Gastroesophageal sphincter (tissue), 3 donors: ENCODE results near the gene MYO3B.

Experiments used
- POLR2A ChIP-seq, 2 donors: fragments of 450-650 bp; IDR thresholded peaks; one replicate each; pipeline ENCODE4 v1.6.1; 2017; ENCODE audit warnings: antibody characterized with exemption in 2 of 2, mild to moderate bottlenecking in 2 of 2, moderate library complexity in 1 of 2
- TF ChIP-seq, protein P1 (sequence below), 4 experiments: fragments of 200-600 bp in 2 of 4; fragments of 450-650 bp in 2 of 4; sonication (generic) in 1 of 4; IDR thresholded peaks; one replicate each; pipeline ENCODE4 v1.5.1; 2017 to 2019; ENCODE audit warnings: antibody characterized with exemption in 4 of 4, mild to moderate bottlenecking in 2 of 4, moderate library complexity in 2 of 4

DNA sequence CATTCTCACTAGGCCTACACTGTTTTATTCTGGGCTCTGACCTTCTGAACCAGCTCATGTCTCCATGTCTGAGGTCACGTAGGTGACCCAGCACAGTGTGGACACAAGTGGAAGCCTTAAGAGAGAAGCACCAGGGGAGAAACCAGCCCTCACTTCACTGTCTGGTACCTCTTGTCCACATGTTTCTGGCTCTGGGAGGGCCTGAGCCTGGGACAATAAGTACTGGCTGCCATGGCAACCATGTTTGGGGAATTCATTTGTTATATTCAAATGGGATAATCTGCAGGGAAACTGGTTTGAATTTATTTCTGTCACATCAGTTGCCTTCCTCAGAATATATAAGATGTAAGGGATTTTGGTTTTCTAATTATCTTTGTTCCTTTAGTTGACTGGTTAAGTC, 23.3 kb downstream of the MYO3B start:
- TF ChIP-seq, protein P1, sequence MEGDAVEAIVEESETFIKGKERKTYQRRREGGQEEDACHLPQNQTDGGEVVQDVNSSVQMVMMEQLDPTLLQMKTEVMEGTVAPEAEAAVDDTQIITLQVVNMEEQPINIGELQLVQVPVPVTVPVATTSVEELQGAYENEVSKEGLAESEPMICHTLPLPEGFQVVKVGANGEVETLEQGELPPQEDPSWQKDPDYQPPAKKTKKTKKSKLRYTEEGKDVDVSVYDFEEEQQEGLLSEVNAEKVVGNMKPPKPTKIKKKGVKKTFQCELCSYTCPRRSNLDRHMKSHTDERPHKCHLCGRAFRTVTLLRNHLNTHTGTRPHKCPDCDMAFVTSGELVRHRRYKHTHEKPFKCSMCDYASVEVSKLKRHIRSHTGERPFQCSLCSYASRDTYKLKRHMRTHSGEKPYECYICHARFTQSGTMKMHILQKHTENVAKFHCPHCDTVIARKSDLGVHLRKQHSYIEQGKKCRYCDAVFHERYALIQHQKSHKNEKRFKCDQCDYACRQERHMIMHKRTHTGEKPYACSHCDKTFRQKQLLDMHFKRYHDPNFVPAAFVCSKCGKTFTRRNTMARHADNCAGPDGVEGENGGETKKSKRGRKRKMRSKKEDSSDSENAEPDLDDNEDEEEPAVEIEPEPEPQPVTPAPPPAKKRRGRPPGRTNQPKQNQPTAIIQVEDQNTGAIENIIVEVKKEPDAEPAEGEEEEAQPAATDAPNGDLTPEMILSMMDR (IDR thresholded peaks at IDR 0.05) = no peak
- TF ChIP-seq POLR2A (IDR thresholded peaks at IDR 0.05) = no peak
